Endometrium (tissue), 2 donors: Measurements from ENCODE around the gene EIF2B2.
A peak's percentile ranks its signal among the peaks of the same experiment; 100 is the strongest.

Source experiments
- FAIRE-seq: peaks from 2 replicates; lab custom pipeline; 2012; peaks lifted over from hg19 to GRCh38; lab: Jason Lieb, UNC
- donor health status: control.
- donor health status: control.

Gene EIF2B2

GRCh38 chr14:75002392-75003249, at the start of gene EIF2B2:
EIF2B2 (plus strand) TSS chr14:75002921; CDS start chr14:75002991, 70 bp downstream.
- peak; percentile 93 for FAIRE-seq

GRCh38 chr14:74953686-74954085, 49.0 kb upstream of the EIF2B2 start:
- FAIRE-seq: no peak

GRCh38 chr14:74954232-74954946, 48.3 kb upstream of the EIF2B2 start:
- FAIRE-seq: no peak

- FAIRE-seq: no peak
These were observed 47.8 kb upstream of the EIF2B2 start for GRCh38 chr14:74954947-74955228.

- no peak for FAIRE-seq
These were observed 47.3 kb upstream of the EIF2B2 start, which contains the start of gene PGF for GRCh38 chr14:74955229-74956026. PGF (minus strand) TSS chr14:74955597; CDS start chr14:74955242, 355 bp downstream.

GRCh38 chr14:74956027-74956279, 46.8 kb upstream of the EIF2B2 start:
- no peak for FAIRE-seq

- FAIRE-seq: no peak
These were observed 46.2 kb upstream of the EIF2B2 start for GRCh38 chr14:74956280-74957072.

GRCh38 chr14:74959596-74960180, 43.0 kb upstream of the EIF2B2 start:
- no peak for FAIRE-seq

- FAIRE-seq: no peak
These were observed 42.0 kb upstream of the EIF2B2 start for GRCh38 chr14:74960736-74961135.

- no peak for FAIRE-seq
These were observed 41.3 kb upstream of the EIF2B2 start for GRCh38 chr14:74961238-74961911.

- FAIRE-seq: no peak
These were observed 40.7 kb upstream of the EIF2B2 start for GRCh38 chr14:74962046-74962445.

- no peak for FAIRE-seq
These were observed 40.2 kb upstream of the EIF2B2 start for GRCh38 chr14:74962493-74962892.

GRCh38 chr14:74963178-74963704, 39.5 kb upstream of the EIF2B2 start:
- no peak for FAIRE-seq

- no peak for FAIRE-seq
These were observed 38.9 kb upstream of the EIF2B2 start for GRCh38 chr14:74963705-74964271.

- no peak for FAIRE-seq
These were observed 37.8 kb upstream of the EIF2B2 start for GRCh38 chr14:74964787-74965485.

- no peak for FAIRE-seq
These were observed 37.1 kb upstream of the EIF2B2 start for GRCh38 chr14:74965486-74966153.

GRCh38 chr14:74968811-74969210, 33.9 kb upstream of the EIF2B2 start:
- no peak for FAIRE-seq

GRCh38 chr14:74973003-74973653, 29.6 kb upstream of the EIF2B2 start:
- no peak for FAIRE-seq

- FAIRE-seq: no peak
These were observed 28.8 kb upstream of the EIF2B2 start for GRCh38 chr14:74973905-74974363.
